Lower leg skin (tissue), 4 donors: ENCODE measurements around the gene HOXD9. TPM values are rescaled to one million over a fixed set of nuclear protein-coding genes. Genes with fewer than 3 reads are reported as not detected.

Source experiments
- DNase-seq, 2 donors: peaks; one replicate each; pipeline ENCODE4 v3.0.0-alpha.2; 2019; ENCODE audit warnings: low spot score in 2 of 2
- H3K4me3 ChIP-seq: fragments of 200-600 bp; sonication (generic); 2 replicates; pipeline ENCODE4 v1.5.1; 2017; ENCODE audit warnings: mild to moderate bottlenecking, low read depth; ENCODE audit not compliant: poor library complexity, severe bottlenecking
- POLR2A ChIP-seq, 2 donors: fragments of 450-650 bp; IDR thresholded peaks; one replicate each; pipeline ENCODE4 v1.6.1; 2016 to 2017; ENCODE audit warnings: antibody characterized with exemption in 2 of 2, mild to moderate bottlenecking in 1 of 2, moderate library complexity in 1 of 2
- WGBS, 2 donors: methylation state at CpG; one replicate each; pipeline ENCODE4 v1.1.5; 2018; 5-methylcytosine and 5-hydroxymethylcytosine counted together
- intact Hi-C: fragments of 100-400 bp; cut with DNase I; formaldehyde crosslinking; loops from one replicate; pipeline ENCODE4 v1.15.0; 2023; ENCODE audit warnings: low total_unique reads
- total RNA-seq, 4 donors: library from RNA; depleted of rRNA; stranded (reverse); fragments of >200 nt; gene quantifications; one replicate each; pipeline ENCODE4 v1.1.0, GENCODE V29; 2016
- TF ChIP-seq, protein P1 (sequence below), 3 donors: fragments of 450-650 bp; IDR thresholded peaks; one replicate each; pipeline ENCODE4 v1.5.1; 2016; ENCODE audit warnings: antibody characterized with exemption in 3 of 3, mild to moderate bottlenecking in 3 of 3, moderate library complexity in 2 of 3

The HOXD9 gene
- total RNA-seq, 4 donors from 2014 or later = 0.89 to 5.3 (median 2.1) TPM

DNA sequence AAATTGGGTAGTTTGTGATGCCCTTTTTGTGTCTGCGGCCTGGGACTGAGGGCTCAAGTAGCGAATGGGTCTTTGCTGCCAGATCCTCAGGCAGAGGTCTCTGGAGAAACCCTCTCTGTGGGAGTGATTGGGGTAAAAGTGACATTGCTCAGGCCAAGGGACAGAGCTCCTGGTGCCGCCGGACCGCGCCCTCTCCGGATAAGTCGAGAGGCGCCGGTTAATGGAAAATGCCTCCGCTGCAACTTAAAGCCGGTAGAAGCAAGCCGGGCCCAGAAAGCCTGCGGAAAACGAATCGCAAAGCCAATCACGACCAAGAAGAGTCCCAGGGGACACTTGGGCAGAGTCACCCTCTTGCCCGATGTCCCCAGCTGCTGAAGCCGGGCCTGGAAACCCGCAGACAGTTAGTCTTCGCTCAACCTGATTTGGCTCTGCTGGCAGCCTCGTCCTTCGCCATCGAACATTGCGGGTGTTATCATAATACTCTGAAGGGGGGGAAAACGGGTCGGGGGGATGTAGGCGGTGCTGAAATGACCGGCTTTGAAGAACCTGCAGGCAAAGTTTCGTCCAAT lies 23.3 kb upstream of the HOXD9 start:
- 14 to 18% methylated on average over 30 of the region's 30 CpGs for WGBS, 2 donors
- TF ChIP-seq, protein P1, sequence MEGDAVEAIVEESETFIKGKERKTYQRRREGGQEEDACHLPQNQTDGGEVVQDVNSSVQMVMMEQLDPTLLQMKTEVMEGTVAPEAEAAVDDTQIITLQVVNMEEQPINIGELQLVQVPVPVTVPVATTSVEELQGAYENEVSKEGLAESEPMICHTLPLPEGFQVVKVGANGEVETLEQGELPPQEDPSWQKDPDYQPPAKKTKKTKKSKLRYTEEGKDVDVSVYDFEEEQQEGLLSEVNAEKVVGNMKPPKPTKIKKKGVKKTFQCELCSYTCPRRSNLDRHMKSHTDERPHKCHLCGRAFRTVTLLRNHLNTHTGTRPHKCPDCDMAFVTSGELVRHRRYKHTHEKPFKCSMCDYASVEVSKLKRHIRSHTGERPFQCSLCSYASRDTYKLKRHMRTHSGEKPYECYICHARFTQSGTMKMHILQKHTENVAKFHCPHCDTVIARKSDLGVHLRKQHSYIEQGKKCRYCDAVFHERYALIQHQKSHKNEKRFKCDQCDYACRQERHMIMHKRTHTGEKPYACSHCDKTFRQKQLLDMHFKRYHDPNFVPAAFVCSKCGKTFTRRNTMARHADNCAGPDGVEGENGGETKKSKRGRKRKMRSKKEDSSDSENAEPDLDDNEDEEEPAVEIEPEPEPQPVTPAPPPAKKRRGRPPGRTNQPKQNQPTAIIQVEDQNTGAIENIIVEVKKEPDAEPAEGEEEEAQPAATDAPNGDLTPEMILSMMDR (IDR thresholded peaks at IDR 0.05) = no peak
- TF ChIP-seq POLR2A (IDR thresholded peaks at IDR 0.05) = no peak
- intact Hi-C loops = no loop called here
- DNase-seq = peak in 1 of 2 donors; percentile 79
- H3K4me3 ChIP-seq = no peak overlapping the region

DNA sequence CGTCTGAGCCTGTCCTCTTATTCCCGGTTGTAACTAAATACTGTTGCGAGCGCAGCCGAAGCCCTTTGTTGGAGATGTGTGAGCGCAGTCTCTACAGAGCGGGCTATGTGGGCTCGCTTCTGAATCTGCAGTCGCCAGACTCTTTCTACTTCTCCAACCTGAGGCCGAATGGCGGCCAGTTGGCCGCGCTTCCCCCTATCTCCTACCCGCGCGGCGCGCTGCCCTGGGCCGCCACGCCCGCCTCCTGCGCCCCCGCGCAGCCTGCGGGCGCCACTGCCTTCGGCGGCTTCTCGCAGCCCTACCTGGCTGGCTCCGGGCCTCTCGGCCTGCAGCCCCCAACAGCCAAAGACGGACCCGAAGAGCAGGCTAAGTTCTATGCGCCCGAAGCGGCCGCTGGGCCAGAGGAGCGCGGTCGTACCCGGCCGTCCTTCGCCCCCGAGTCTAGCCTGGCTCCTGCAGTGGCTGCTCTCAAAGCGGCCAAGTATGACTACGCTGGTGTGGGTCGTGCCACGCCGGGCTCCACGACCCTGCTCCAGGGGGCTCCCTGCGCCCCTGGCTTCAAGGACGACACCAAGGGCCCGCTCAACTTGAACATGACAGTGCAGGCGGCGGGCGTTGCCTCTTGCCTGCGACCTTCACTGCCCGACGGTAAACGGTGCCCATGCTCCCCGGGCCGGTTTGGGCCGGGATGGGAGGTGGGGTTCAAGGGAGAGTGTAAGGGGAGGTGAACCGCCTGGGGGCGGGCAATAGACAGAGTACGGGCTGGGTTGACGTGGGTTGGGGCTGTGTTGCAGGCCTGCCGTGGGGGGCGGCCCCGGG lies 22.6 kb upstream of the HOXD9 start, which contains the start of gene HOXD12:
Gene HOXD12, plus strand, starts transcription at position 68 of the 819 bp plus-strand sequence. Its CDS starts 7 bp downstream, at position 75.
- DNase-seq = peak in 1 of 2 donors; percentile 82
- intact Hi-C loops = no loop called here

DNA sequence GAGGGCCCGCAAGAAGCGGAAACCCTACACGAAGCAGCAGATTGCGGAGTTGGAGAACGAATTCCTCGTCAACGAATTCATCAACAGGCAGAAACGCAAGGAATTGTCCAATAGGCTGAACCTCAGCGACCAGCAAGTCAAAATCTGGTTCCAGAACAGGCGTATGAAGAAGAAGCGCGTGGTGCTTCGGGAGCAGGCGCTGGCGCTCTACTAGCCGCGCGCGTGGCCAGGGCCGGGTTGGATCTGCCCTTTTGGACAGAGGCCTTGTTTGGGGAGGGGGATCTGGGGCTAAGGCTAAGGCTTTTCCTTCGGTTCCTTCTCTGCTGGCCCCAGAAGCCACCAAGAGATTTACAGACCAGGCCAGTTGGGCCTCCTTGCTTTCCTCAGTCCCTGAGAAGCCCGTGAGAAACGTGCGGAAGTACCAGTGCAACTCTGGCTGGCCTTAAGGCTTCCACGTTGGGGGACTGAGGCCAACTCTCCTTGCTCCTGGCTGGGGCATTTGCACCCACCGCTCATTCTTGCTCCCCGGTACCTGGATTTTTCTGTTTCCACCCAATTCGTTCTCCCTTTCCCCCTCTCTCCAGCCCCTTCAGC lies 21.9 kb upstream of the HOXD9 start:
- 31 to 48% methylated on average over 23 to 28 of the region's 28 CpGs for WGBS, 2 donors
- DNase-seq = no peak
- no peak overlapping the region for H3K4me3 ChIP-seq
- no peak for TF ChIP-seq POLR2A (IDR thresholded peaks at IDR 0.05)
- TF ChIP-seq, protein P1 (IDR thresholded peaks at IDR 0.05) = no peak
- intact Hi-C loops = no loop called here

More for the DNA sequence above, 22.6 kb upstream of the HOXD9 start, which contains the start of gene HOXD12:
- 7 to 15% methylated on average over 25 to 53 of the region's 70 CpGs for WGBS, 2 donors
- TF ChIP-seq, protein P1 (IDR thresholded peaks at IDR 0.05) = no peak
- no peak for TF ChIP-seq POLR2A (IDR thresholded peaks at IDR 0.05)
- H3K4me3 ChIP-seq = no peak within 1 kb of the TSS

DNA sequence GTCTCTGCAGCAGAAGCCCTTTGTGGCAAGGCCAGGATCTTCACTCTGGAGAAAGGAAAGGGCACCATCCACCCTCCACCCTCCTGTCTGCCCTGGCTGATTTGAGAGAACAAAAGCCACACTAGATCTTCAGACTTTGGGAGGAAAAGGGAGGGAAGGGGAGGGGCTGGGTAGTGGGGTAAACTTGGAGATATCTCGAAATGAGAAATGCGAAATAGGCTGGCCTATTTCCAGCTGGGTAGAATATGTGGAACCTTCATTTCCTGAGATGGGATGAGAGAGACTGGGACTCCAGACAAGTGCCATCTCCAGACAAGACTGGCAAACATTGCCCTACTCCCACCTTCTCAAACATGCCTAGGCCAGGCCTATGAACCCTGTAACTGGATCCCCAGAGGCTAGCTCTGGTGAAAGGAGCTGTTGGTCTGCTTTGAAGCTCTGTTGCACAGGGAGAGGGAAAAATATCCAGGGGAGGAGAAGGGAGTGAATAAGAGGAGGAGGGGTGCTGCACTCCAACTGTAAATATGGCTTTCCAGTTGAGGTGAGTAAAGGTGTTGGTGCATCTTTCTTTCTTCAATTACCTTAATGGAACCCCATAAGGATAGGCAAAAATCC lies 21.2 kb upstream of the HOXD9 start:
- DNase-seq = peak in 1 of 2 donors; percentile 37
- H3K4me3 ChIP-seq = no peak overlapping the region
- no peak for TF ChIP-seq POLR2A (IDR thresholded peaks at IDR 0.05)
- TF ChIP-seq, protein P1 (IDR thresholded peaks at IDR 0.05) = no peak
- 33 to 46% methylated on average over 2 of the region's 2 CpGs for WGBS, 2 donors
- intact Hi-C loops = no loop called here

DNA sequence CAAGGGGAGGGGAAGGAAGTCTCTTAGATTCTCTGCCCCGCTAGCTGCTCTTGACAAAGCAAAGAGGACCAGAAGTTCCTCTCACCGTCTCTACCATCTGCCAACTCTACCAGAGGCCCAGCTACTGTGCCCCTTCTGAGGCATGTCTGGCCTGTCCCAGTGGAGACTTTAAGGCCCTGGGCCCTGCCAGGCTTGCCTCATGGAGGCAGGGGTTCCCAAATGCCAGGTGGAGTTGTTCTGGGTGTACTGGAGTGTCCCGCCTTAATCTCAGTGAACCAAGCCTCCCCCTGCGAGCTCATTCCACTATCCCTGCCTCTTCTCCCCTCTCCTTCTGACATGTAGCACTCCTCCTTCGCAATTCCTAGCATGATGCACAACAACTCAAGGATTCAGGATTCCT lies 20.7 kb upstream of the HOXD9 start:
- DNase-seq = peak in 1 of 2 donors; percentile 68
- intact Hi-C loops = no loop called here
- no peak for TF ChIP-seq POLR2A (IDR thresholded peaks at IDR 0.05)
- TF ChIP-seq, protein P1 (IDR thresholded peaks at IDR 0.05) = no peak
- no peak overlapping the region for H3K4me3 ChIP-seq
- 56 to 71% methylated on average over 4 to 5 of the region's 5 CpGs for WGBS, 2 donors
